ENCODE measurements around the gene DUSP15. TPM values are rescaled to one million over a fixed set of nuclear protein-coding genes. Genes with fewer than 3 reads are reported as not detected.

The DUSP15 gene
- total RNA-seq, 5 donors from 2014 or later (not counting 1 experiment from before 2014, with no cell fraction given): not detected

GRCh38 chr20:31824554-31825313, 45.6 kb downstream of the DUSP15 start:
- Histone ChIP-seq H3K9me3 (no peaks in the 10 kb centered on the region), H3K36me3 (ENCODE audit: control insufficient read depth in 2 of 2, extremely low read depth in 1 of 2, insufficient read depth in 1 of 2, low read length in 1 of 2) (no peaks in the 10 kb centered on the region), H3K4me1 (ENCODE audit: control insufficient read depth in 1 of 2, extremely low read depth in 1 of 2, insufficient read depth in 2 of 2, low read length in 2 of 2) (peaks cover 0 to 10% of the 10 kb centered on the region in 2 experiments), H3K27ac (ENCODE audit: low read length) (no peak overlapping the region), H3K27me3 (replicated peaks in 1 of 2; ENCODE audit: control insufficient read depth in 2 of 2, extremely low read depth in 1 of 2, insufficient read depth in 2 of 2, low read length in 1 of 2) (peaks cover 0 to 18% of the 10 kb centered on the region in 2 experiments), H3K4me3 (ENCODE audit: control insufficient read depth in 1 of 2, extremely low read depth in 1 of 2, low read length in 1 of 2) (no peak overlapping the region)
- Mint-ChIP-seq H3K4me1 (peaks cover 0 to 8% (median 2%) of the 10 kb centered on the region in 3 donors), H3K4me3 (no peak overlapping the region), H3K27me3 (peaks cover 0 to 5% of the 10 kb centered on the region in 2 donors), H3K9me3 (no peaks in the 10 kb centered on the region), H3K27ac (no peak overlapping the region), H3K36me3 (no peaks in the 10 kb centered on the region)
- ChIA-PET CTCF (no interaction called here), POLR2A (no interaction called here)
- 79% methylated on average over 12 of the region's 14 CpGs for WGBS (ENCODE audit: insufficient coverage)
- DNase-seq (no peak), ATAC-seq (replicated peaks in 1 of 4) (no peak)

GRCh38 chr20:31824125-31824485, 46.2 kb downstream of the DUSP15 start:
- ChIA-PET POLR2A (no interaction called here), CTCF (interaction anchor here (1.1 to 1.5 kb wide), 2 partner anchors 15 kb away, joined by 3 to 4 read pairs; no protein-coding TSS in a partner anchor)
- Mint-ChIP-seq H3K9me3 (no peaks in the 10 kb centered on the region), H3K27me3 (peaks cover 0 to 5% of the 10 kb centered on the region in 2 donors), H3K4me1 (peaks cover 0 to 8% (median 2%) of the 10 kb centered on the region in 3 donors), H3K27ac (no peak overlapping the region), H3K36me3 (no peaks in the 10 kb centered on the region), H3K4me3 (no peak overlapping the region)
- H3K4me3 ChIP-seq (ENCODE audit: control insufficient read depth in 1 of 2, extremely low read depth in 1 of 2, low read length in 1 of 2): no peak overlapping the region
- no peaks in the 10 kb centered on the region for H3K36me3 ChIP-seq (ENCODE audit: control insufficient read depth in 2 of 2, extremely low read depth in 1 of 2, insufficient read depth in 1 of 2, low read length in 1 of 2)
- ATAC-seq (replicated peaks in 1 of 4) (no peak), DNase-seq (no peak)
- no peaks in the 10 kb centered on the region for H3K9me3 ChIP-seq
- no peak overlapping the region for H3K27ac ChIP-seq (ENCODE audit: low read length)
- H3K27me3 ChIP-seq (replicated peaks in 1 of 2; ENCODE audit: control insufficient read depth in 2 of 2, extremely low read depth in 1 of 2, insufficient read depth in 2 of 2, low read length in 1 of 2): peaks cover 0 to 18% of the 10 kb centered on the region in 2 experiments
- no CpG with 5 or more reads among the region's 4 CpGs for WGBS (ENCODE audit: insufficient coverage)
- peaks cover 0 to 10% of the 10 kb centered on the region in 2 experiments for H3K4me1 ChIP-seq (ENCODE audit: control insufficient read depth in 1 of 2, extremely low read depth in 1 of 2, insufficient read depth in 2 of 2, low read length in 2 of 2)

GRCh38 chr20:31823360-31824124, 46.8 kb downstream of the DUSP15 start:
- no peak overlapping the region for H3K4me3 ChIP-seq (ENCODE audit: control insufficient read depth in 1 of 2, extremely low read depth in 1 of 2, low read length in 1 of 2)
- H3K4me1 ChIP-seq (ENCODE audit: control insufficient read depth in 1 of 2, extremely low read depth in 1 of 2, insufficient read depth in 2 of 2, low read length in 2 of 2): peaks cover 0 to 10% of the 10 kb centered on the region in 2 experiments
- Mint-ChIP-seq H3K4me3 (peak overlapping the region in 1 of 3 donors; percentile 30), H3K9me3 (no peaks in the 10 kb centered on the region), H3K36me3 (no peaks in the 10 kb centered on the region), H3K27me3 (peaks cover 0 to 5% of the 10 kb centered on the region in 2 donors), H3K27ac (no peak overlapping the region), H3K4me1 (peaks cover 0 to 8% (median 2%) of the 10 kb centered on the region in 3 donors)
- DNase-seq (no peak), ATAC-seq (replicated peaks in 1 of 4) (no peak)
- no peak overlapping the region for H3K27ac ChIP-seq (ENCODE audit: low read length)
- CTCF ChIA-PET: interaction anchor here (0.6 to 1.7 kb wide), 10 partner anchors 8 to 954 kb away, joined by 3 to 6 read pairs (median 3); partner anchors contain the start of gene PDRG1 (in 1 of the 2)
- H3K9me3 ChIP-seq: no peaks in the 10 kb centered on the region
- no peaks in the 10 kb centered on the region for H3K36me3 ChIP-seq (ENCODE audit: control insufficient read depth in 2 of 2, extremely low read depth in 1 of 2, insufficient read depth in 1 of 2, low read length in 1 of 2)
- 69% methylated on average over 14 of the region's 14 CpGs for whole genome bisulfite sequencing (ENCODE audit: insufficient coverage)
- H3K27me3 ChIP-seq (replicated peaks in 1 of 2; ENCODE audit: control insufficient read depth in 2 of 2, extremely low read depth in 1 of 2, insufficient read depth in 2 of 2, low read length in 1 of 2): peaks cover 0 to 18% of the 10 kb centered on the region in 2 experiments
- POLR2A ChIA-PET: no interaction called here

GRCh38 chr20:31822421-31823330, 47.7 kb downstream of the DUSP15 start:
- DNase-seq (peak; percentile 28 to 84 (median 64)), ATAC-seq (replicated peaks in 1 of 4) (peak; percentile 85 to 94 (median 86))
- no peak overlapping the region for H3K27ac ChIP-seq (ENCODE audit: low read length)
- H3K4me1 Mint-ChIP-seq: peaks cover 0 to 8% (median 2%) of the 10 kb centered on the region in 3 donors
- peaks cover 0 to 18% of the 10 kb centered on the region in 2 experiments for H3K27me3 ChIP-seq (replicated peaks in 1 of 2; ENCODE audit: control insufficient read depth in 2 of 2, extremely low read depth in 1 of 2, insufficient read depth in 2 of 2, low read length in 1 of 2)
- WGBS (ENCODE audit: insufficient coverage): 13% methylated on average over 12 of the region's 29 CpGs
- no peak overlapping the region for H3K27ac Mint-ChIP-seq
- no peak overlapping the region for H3K4me3 ChIP-seq (ENCODE audit: control insufficient read depth in 1 of 2, extremely low read depth in 1 of 2, low read length in 1 of 2)
- H3K27me3 Mint-ChIP-seq: peaks cover 0 to 5% of the 10 kb centered on the region in 2 donors
- no peaks in the 10 kb centered on the region for H3K9me3 ChIP-seq
- H3K36me3 ChIP-seq (ENCODE audit: control insufficient read depth in 2 of 2, extremely low read depth in 1 of 2, insufficient read depth in 1 of 2, low read length in 1 of 2): no peaks in the 10 kb centered on the region
- ChIA-PET POLR2A (no interaction called here), CTCF (interaction anchor here (0.6 to 1.7 kb wide), 11 partner anchors 9 to 955 kb away, joined by 3 to 6 read pairs (median 3); partner anchors contain the start of gene PDRG1 (in 1 of the 2))
- no peaks in the 10 kb centered on the region for H3K36me3 Mint-ChIP-seq
- peaks cover 0 to 10% of the 10 kb centered on the region in 2 experiments for H3K4me1 ChIP-seq (ENCODE audit: control insufficient read depth in 1 of 2, extremely low read depth in 1 of 2, insufficient read depth in 2 of 2, low read length in 2 of 2)
- H3K4me3 Mint-ChIP-seq: peak overlapping the region in 2 of 3 donors; percentile 30 to 34
- H3K9me3 Mint-ChIP-seq: no peaks in the 10 kb centered on the region

GRCh38 chr20:31821427-31821826, 48.9 kb downstream of the DUSP15 start:
- peaks cover 0 to 8% (median 2%) of the 10 kb centered on the region in 3 donors for H3K4me1 Mint-ChIP-seq
- ChIA-PET POLR2A (no interaction called here), CTCF (no interaction called here)
- no peaks in the 10 kb centered on the region for H3K9me3 Mint-ChIP-seq
- WGBS (ENCODE audit: insufficient coverage): 57% methylated on average over 3 of the region's 5 CpGs
- H3K4me3 Mint-ChIP-seq: no peak overlapping the region
- H3K4me3 ChIP-seq (ENCODE audit: control insufficient read depth in 1 of 2, extremely low read depth in 1 of 2, low read length in 1 of 2): no peak overlapping the region
- H3K36me3 ChIP-seq (ENCODE audit: control insufficient read depth in 2 of 2, extremely low read depth in 1 of 2, insufficient read depth in 1 of 2, low read length in 1 of 2): no peaks in the 10 kb centered on the region
- H3K9me3 ChIP-seq: no peaks in the 10 kb centered on the region
- no peak for DNase-seq
- H3K27ac ChIP-seq (ENCODE audit: low read length): no peak overlapping the region
- H3K27ac Mint-ChIP-seq: no peak overlapping the region
- ATAC-seq (replicated peaks in 1 of 4): no peak
- peaks cover 0 to 10% of the 10 kb centered on the region in 2 experiments for H3K4me1 ChIP-seq (ENCODE audit: control insufficient read depth in 1 of 2, extremely low read depth in 1 of 2, insufficient read depth in 2 of 2, low read length in 2 of 2)
- H3K27me3 ChIP-seq (replicated peaks in 1 of 2; ENCODE audit: control insufficient read depth in 2 of 2, extremely low read depth in 1 of 2, insufficient read depth in 2 of 2, low read length in 1 of 2): peaks cover 0 to 18% of the 10 kb centered on the region in 2 experiments
- H3K27me3 Mint-ChIP-seq: peaks cover 0 to 5% of the 10 kb centered on the region in 2 donors
- no peaks in the 10 kb centered on the region for H3K36me3 Mint-ChIP-seq
